Gastroesophageal sphincter (tissue), 3 donors: ENCODE measurements around the gene KMT2C.

Experiments used
- EP300 ChIP-seq: sonication (generic); formaldehyde crosslinking; IDR thresholded peaks from one replicate; pipeline ENCODE4 v1.6.1; 2017; ENCODE audit warnings: antibody characterized with exemption, mild to moderate bottlenecking
- POLR2AphosphoS5 ChIP-seq: sonication (generic); formaldehyde crosslinking; IDR thresholded peaks from one replicate; pipeline ENCODE4 v1.6.1; 2017; ENCODE audit warnings: antibody characterized with exemption
- TF ChIP-seq, protein P1 (sequence below), 4 experiments: fragments of 200-600 bp in 2 of 4; fragments of 450-650 bp in 2 of 4; sonication (generic) in 1 of 4; IDR thresholded peaks; one replicate each; pipeline ENCODE4 v1.5.1; 2017 to 2019; ENCODE audit warnings: antibody characterized with exemption in 4 of 4, mild to moderate bottlenecking in 2 of 4, moderate library complexity in 2 of 4

DNA sequence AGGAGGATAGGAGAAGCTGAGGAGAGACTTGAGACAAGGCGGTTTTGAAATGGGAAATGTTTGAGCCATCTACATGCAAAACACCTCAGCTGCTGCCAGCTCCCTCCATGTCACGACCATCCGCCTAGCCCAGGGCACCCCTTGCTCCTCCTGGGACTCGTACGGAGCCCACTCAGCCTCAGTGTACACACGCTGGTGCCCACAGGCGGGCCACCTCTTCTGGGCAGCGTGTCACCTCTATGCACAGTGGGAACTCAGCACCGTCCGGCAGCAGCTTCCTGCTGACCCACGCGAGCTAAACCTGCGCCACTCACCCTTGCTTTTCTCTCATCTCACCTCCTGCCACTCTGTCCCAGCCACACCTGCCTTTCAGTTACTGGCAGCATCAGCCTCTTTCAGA, 302.0 kb downstream of the KMT2C start:
- no peak for TF ChIP-seq POLR2AphosphoS5
- TF ChIP-seq, protein P1, sequence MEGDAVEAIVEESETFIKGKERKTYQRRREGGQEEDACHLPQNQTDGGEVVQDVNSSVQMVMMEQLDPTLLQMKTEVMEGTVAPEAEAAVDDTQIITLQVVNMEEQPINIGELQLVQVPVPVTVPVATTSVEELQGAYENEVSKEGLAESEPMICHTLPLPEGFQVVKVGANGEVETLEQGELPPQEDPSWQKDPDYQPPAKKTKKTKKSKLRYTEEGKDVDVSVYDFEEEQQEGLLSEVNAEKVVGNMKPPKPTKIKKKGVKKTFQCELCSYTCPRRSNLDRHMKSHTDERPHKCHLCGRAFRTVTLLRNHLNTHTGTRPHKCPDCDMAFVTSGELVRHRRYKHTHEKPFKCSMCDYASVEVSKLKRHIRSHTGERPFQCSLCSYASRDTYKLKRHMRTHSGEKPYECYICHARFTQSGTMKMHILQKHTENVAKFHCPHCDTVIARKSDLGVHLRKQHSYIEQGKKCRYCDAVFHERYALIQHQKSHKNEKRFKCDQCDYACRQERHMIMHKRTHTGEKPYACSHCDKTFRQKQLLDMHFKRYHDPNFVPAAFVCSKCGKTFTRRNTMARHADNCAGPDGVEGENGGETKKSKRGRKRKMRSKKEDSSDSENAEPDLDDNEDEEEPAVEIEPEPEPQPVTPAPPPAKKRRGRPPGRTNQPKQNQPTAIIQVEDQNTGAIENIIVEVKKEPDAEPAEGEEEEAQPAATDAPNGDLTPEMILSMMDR (IDR thresholded peaks at IDR 0.05): no peak
- no peak for TF ChIP-seq EP300
